Endodermal cell (in vitro differentiated cells): ENCODE measurements around the gene CYSTM1. TPM values are rescaled to one million over a fixed set of nuclear protein-coding genes. Genes with fewer than 3 reads are reported as not detected.

ENCODE experiments used
- DNase-seq: peaks from one replicate; pipeline ENCODE4 v3.0.0-alpha.2; 2017
- H3K27ac ChIP-seq: 2 replicates; pipeline ENCODE4 v1.5.1; 2013; ENCODE audit warnings: mild to moderate bottlenecking, low read depth, low read length, moderate library complexity
- H3K27me3 ChIP-seq: 2 replicates; pipeline ENCODE4 v1.6.1; 2013; ENCODE audit warnings: mild to moderate bottlenecking, low read length, moderate library complexity; ENCODE audit not compliant: insufficient read depth, control insufficient read depth, poor library complexity, severe bottlenecking
- H3K36me3 ChIP-seq: 2 replicates; pipeline ENCODE4 v1.7.0; 2013; ENCODE audit warnings: mild to moderate bottlenecking, low read length, moderate library complexity; ENCODE audit not compliant: control insufficient read depth, insufficient read depth
- H3K4me1 ChIP-seq: one replicate; pipeline ENCODE4 v1.7.0; 2013; ENCODE audit warnings: low read length; ENCODE audit not compliant: control insufficient read depth, insufficient read depth
- H3K4me3 ChIP-seq: 2 replicates; pipeline ENCODE4 v1.5.1; 2013; ENCODE audit warnings: mild to moderate bottlenecking, low read length, moderate library complexity
- H3K9ac ChIP-seq: 2 replicates; pipeline ENCODE4 v1.6.1; 2013; ENCODE audit warnings: mild to moderate bottlenecking, low read length, moderate library complexity; ENCODE audit not compliant: poor library complexity, severe bottlenecking; ENCODE audit errors: extremely low read depth
- H3K9me3 ChIP-seq: 2 replicates; pipeline ENCODE4 v1.6.1; 2013; ENCODE audit warnings: mild to moderate bottlenecking, low read length, moderate library complexity; ENCODE audit not compliant: control insufficient read depth
- H3K27ac Mint-ChIP-seq: 2 replicates; pipeline ENCODE4 v1.8.0; 2020; ENCODE audit warnings: mixed read lengths
- H3K27me3 Mint-ChIP-seq: 2 replicates; pipeline ENCODE4 v1.8.0; 2021; ENCODE audit warnings: mild to moderate bottlenecking, mixed read lengths; ENCODE audit not compliant: insufficient read depth
- H3K36me3 Mint-ChIP-seq: 2 replicates; pipeline ENCODE4 v1.8.0; 2020; ENCODE audit warnings: low read depth, mixed read lengths
- H3K4me1 Mint-ChIP-seq: 2 replicates; pipeline ENCODE4 v1.8.0; 2020; ENCODE audit warnings: mixed read lengths
- H3K4me3 Mint-ChIP-seq: 2 replicates; pipeline ENCODE4 v1.8.0; 2020; ENCODE audit warnings: mild to moderate bottlenecking, moderate library complexity, mixed read lengths
- H3K9me3 Mint-ChIP-seq: 2 replicates; pipeline ENCODE4 v1.8.0; 2020; ENCODE audit warnings: mild to moderate bottlenecking, mixed read lengths
- WGBS, 2 experiments: methylation state at CpG; one replicate each; pipeline versions ENCODE4 v1.1.5 to v1.1.7; 2013; ENCODE audit warnings: missing lambda C conversion rate in 2 of 2, mixed read lengths in 1 of 2; ENCODE audit not compliant: insufficient coverage in 1 of 2, insufficient read length in 1 of 2; 5-methylcytosine and 5-hydroxymethylcytosine counted together
- total RNA-seq, 2 donors: library from RNA; stranded (reverse); fragmentation: NEBNext Ultra II Directional in 1 of 2; extraction: Animal tissue kit (Norgen Biotek cat#: 25700) in 1 of 2; gene quantifications; 2 replicates in 1 of 2; 3 replicates in 1 of 2; pipeline ENCODE4 v1.2.1, GENCODE V29; 2021
- TF ChIP-seq, protein P1 (sequence below): fragments of 200-600 bp; sonication (generic); conservative IDR thresholded peaks from 2 replicates; pipeline ENCODE4 v1.5.0; 2021; ENCODE audit warnings: antibody characterized with exemption, mild to moderate bottlenecking

Gene CYSTM1
- total RNA-seq, 2 donors from 2014 or later, result 30.7 to 38.1 TPM

DNA sequence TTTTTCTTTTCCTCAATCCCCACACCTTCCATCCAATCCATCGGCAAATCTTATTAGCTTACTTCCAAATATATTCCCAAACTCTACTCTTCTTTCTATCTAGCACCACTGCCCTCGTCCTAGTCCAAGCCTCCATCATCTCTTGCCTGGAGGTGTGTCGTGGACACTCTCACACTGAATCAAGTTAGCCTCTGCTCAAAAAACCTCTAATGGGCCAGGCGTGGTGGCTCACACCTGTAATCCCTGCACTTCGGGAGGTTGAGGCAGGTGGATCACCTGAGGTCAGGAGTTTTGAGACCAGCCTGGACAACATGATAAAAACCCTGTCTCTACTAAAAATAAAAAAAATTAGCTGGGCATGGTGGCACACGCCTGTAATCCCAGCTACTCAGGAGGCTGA lies 81.7 kb downstream of the CYSTM1 start:
- Mint-ChIP-seq H3K27me3 (no peaks in the 10 kb centered on the region), H3K27ac (no peak overlapping the region), H3K4me3 (no peak overlapping the region), H3K4me1 (peaks cover 36% of the 10 kb centered on the region), H3K9me3 (no peaks in the 10 kb centered on the region), H3K36me3 (peaks cover 27% of the 10 kb centered on the region)
- H3K9me3 ChIP-seq, result peaks cover 6% of the 10 kb centered on the region
- no peaks in the 10 kb centered on the region for H3K4me1 ChIP-seq
- DNase-seq, result no peak
- WGBS, 2 experiments, result 95 to 96% methylated on average over 5 to 6 of the region's 6 CpGs
- no peak overlapping the region for H3K4me3 ChIP-seq
- H3K9ac ChIP-seq, result no peak overlapping the region
- no peaks in the 10 kb centered on the region for H3K27me3 ChIP-seq
- no peak overlapping the region for H3K27ac ChIP-seq
- TF ChIP-seq, protein P1, sequence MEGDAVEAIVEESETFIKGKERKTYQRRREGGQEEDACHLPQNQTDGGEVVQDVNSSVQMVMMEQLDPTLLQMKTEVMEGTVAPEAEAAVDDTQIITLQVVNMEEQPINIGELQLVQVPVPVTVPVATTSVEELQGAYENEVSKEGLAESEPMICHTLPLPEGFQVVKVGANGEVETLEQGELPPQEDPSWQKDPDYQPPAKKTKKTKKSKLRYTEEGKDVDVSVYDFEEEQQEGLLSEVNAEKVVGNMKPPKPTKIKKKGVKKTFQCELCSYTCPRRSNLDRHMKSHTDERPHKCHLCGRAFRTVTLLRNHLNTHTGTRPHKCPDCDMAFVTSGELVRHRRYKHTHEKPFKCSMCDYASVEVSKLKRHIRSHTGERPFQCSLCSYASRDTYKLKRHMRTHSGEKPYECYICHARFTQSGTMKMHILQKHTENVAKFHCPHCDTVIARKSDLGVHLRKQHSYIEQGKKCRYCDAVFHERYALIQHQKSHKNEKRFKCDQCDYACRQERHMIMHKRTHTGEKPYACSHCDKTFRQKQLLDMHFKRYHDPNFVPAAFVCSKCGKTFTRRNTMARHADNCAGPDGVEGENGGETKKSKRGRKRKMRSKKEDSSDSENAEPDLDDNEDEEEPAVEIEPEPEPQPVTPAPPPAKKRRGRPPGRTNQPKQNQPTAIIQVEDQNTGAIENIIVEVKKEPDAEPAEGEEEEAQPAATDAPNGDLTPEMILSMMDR, result no peak
- H3K36me3 ChIP-seq, result peaks cover 27% of the 10 kb centered on the region

DNA sequence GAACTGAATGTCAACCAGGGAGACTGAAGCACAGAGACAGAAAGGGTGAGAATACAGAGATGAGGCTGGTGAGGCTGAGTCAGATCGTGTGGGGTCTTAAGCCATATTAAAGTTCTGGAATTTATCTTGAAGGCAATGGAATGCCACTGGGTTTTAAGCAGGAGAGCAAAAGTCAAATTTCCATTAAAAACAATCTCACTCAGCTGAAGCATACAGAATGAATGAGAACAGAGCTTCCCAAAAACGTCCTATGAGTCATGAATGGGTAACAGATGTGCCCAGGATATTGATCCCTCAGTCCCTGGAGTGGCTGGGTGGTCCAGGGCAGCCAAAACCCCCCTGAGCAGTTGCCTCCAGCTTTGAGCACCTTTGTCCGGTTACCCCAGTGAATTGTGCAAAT lies 83.0 kb downstream of the CYSTM1 start:
- Mint-ChIP-seq H3K27me3 (no peaks in the 10 kb centered on the region), H3K4me3 (no peak overlapping the region), H3K36me3 (peaks cover 31% of the 10 kb centered on the region), H3K4me1 (peaks cover 35% of the 10 kb centered on the region), H3K9me3 (no peaks in the 10 kb centered on the region), H3K27ac (peak overlapping the region; percentile 21)
- Histone ChIP-seq H3K4me3 (no peak overlapping the region), H3K36me3 (peaks cover 27% of the 10 kb centered on the region), H3K27ac (no peak overlapping the region), H3K27me3 (no peaks in the 10 kb centered on the region), H3K4me1 (no peaks in the 10 kb centered on the region), H3K9me3 (peaks cover 6% of the 10 kb centered on the region), H3K9ac (no peak overlapping the region)
- TF ChIP-seq, protein P1, result no peak
- DNase-seq, result no peak
- 74 to 87% methylated on average over 2 to 3 of the region's 3 CpGs for WGBS, 2 experiments

DNA sequence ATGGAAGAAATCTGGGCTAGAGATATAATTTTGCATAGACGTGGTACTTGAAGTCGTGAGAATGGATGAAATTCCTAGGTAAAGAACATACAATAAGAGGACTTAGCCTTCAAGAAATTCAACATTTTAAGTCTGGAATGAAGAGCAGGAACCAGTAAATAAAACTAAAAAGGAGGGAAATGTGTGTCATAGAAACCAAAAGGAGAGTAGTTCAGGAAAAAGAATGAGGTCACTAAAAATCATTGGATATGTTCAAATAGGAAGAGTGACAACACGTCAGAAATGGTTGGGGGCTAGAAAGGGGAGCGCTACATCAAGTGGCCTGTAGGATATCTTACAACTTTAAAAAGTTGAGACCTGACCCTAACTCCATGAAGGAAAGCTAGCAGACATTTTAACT lies 83.9 kb downstream of the CYSTM1 start:
- Mint-ChIP-seq H3K4me1 (peaks cover 29% of the 10 kb centered on the region), H3K27ac (peak overlapping the region; percentile 3), H3K27me3 (no peaks in the 10 kb centered on the region), H3K9me3 (no peaks in the 10 kb centered on the region), H3K36me3 (peaks cover 31% of the 10 kb centered on the region), H3K4me3 (no peak overlapping the region)
- H3K27me3 ChIP-seq, result no peaks in the 10 kb centered on the region
- no peak overlapping the region for H3K4me3 ChIP-seq
- H3K9me3 ChIP-seq, result peaks cover 6% of the 10 kb centered on the region
- WGBS, 2 experiments, result 95 to 97% methylated on average over 4 of the region's 4 CpGs
- peaks cover 27% of the 10 kb centered on the region for H3K36me3 ChIP-seq
- TF ChIP-seq, protein P1, result no peak
- no peak overlapping the region for H3K9ac ChIP-seq
- no peak overlapping the region for H3K27ac ChIP-seq
- no peak for DNase-seq
- H3K4me1 ChIP-seq, result no peaks in the 10 kb centered on the region
